ENCODE data around the gene DDX47. TPM values are rescaled to one million over a fixed set of nuclear protein-coding genes. Genes with fewer than 3 reads are reported as not detected.
"Not testable (repeated sequence)": the region's sequence is repeated elsewhere in the genome, so short reads cannot be mapped to it uniquely, and the experiment has no call there.

Gene DDX47
- total RNA-seq, 1 experiment from 2014 or later, result 115 TPM

- DNase-seq (ENCODE audit: low read depth, low spot score), result no peak
- TF ChIP-seq REST (IDR thresholded peaks at IDR 0.05; ENCODE audit: insufficient read depth in 1 of 2, low read depth in 2 of 2, low read length in 1 of 2) (no peak), CTCF (IDR thresholded peaks at IDR 0.05) (no peak), SIN3A (IDR thresholded peaks at IDR 0.05; ENCODE audit: borderline replicate concordance, insufficient read depth, low read depth, low read length) (no peak), POLR2AphosphoS5 (IDR thresholded peaks at IDR 0.05; ENCODE audit: low read depth, low read length) (peak; percentile 77; the same call in 1 of the 2 replicates), TCF7L2 (IDR thresholded peaks at IDR 0.05; ENCODE audit: low read depth, low read length) (peak; percentile 87)
- ATAC-seq, result peak; percentile 95
- no peaks in the 10 kb centered on the region for H3K9me3 ChIP-seq (ENCODE audit: control insufficient read depth, insufficient read depth, low read depth, low read length)
- no TSS peak for BruUV-seq (replicated peaks)
- ChIA-PET POLR2A (interaction anchor here (0.5 kb wide), 1 partner anchor 78 kb away, joined by 5 read pairs; no protein-coding TSS in a partner anchor), CTCF (no interaction called here)
- H3K27ac ChIP-seq (ENCODE audit: low read length), result peak overlapping the region; percentile 99
- no peak overlapping the region; a peak in 1 of 4 replicates for H3K4me3 ChIP-seq (ENCODE audit: low read depth in 2 of 2, low read length in 2 of 2)
- H3K27me3 ChIP-seq (ENCODE audit: control insufficient read depth, insufficient read depth, low read length), result no peaks in the 10 kb centered on the region
- in situ Hi-C loops (cut with HindIII; ENCODE audit: low pct_unique_long_range_greater_than_20kb, low sequenced_read_pairs), result no loop called here
- intact Hi-C loops (cut with micrococcal nuclease; ENCODE audit: unreplicated experiment), result loop anchor here (5.0 to 10.0 kb wide), 2 partner anchors 72 to 165 kb away; partner anchors contain the start of gene GPRC5A
- peaks cover 84% of the 10 kb centered on the region for H3K4me1 ChIP-seq (ENCODE audit: control insufficient read depth, insufficient read depth, low read length)
- peaks cover 39% of the 10 kb centered on the region for H3K36me3 ChIP-seq (ENCODE audit: control insufficient read depth, insufficient read depth, low read length)
Observed at GRCh38 chr12:12819752-12820311, 6.7 kb downstream of the DDX47 start.

- peak overlapping the region; percentile 99 for H3K27ac ChIP-seq (ENCODE audit: low read length)
- H3K36me3 ChIP-seq (ENCODE audit: control insufficient read depth, insufficient read depth, low read length), result peaks cover 42% of the 10 kb centered on the region
- CTCF ChIA-PET; H3K4me3 ChIP-seq (ENCODE audit: low read depth in 2 of 2, low read length in 2 of 2); POLR2A ChIA-PET; ATAC-seq; DNase-seq (ENCODE audit: low read depth, low spot score); H3K27me3 ChIP-seq (ENCODE audit: control insufficient read depth, insufficient read depth, low read length); in situ Hi-C loops (cut with HindIII; ENCODE audit: low pct_unique_long_range_greater_than_20kb, low sequenced_read_pairs); BruUV-seq (replicated peaks); H3K9me3 ChIP-seq (ENCODE audit: control insufficient read depth, insufficient read depth, low read depth, low read length); intact Hi-C loops (cut with micrococcal nuclease; ENCODE audit: unreplicated experiment): not testable (repeated sequence)
- peaks cover 81% of the 10 kb centered on the region for H3K4me1 ChIP-seq (ENCODE audit: control insufficient read depth, insufficient read depth, low read length)
Observed at GRCh38 chr12:12820376-12820775, 7.2 kb downstream of the DDX47 start.

GRCh38 chr12:12821975-12822374 is 8.8 kb downstream of the DDX47 start:
- intact Hi-C loops (cut with micrococcal nuclease; ENCODE audit: unreplicated experiment) (no loop called here), in situ Hi-C loops (cut with HindIII; ENCODE audit: low pct_unique_long_range_greater_than_20kb, low sequenced_read_pairs) (no loop called here)
- Histone ChIP-seq H3K27me3 (ENCODE audit: control insufficient read depth, insufficient read depth, low read length) (no peaks in the 10 kb centered on the region), H3K4me1 (ENCODE audit: control insufficient read depth, insufficient read depth, low read length) (peaks cover 70% of the 10 kb centered on the region), H3K4me3 (ENCODE audit: low read depth in 2 of 2, low read length in 2 of 2) (no peak overlapping the region), H3K27ac (ENCODE audit: low read length) (peak overlapping the region; percentile 99), H3K9me3 (ENCODE audit: control insufficient read depth, insufficient read depth, low read depth, low read length) (no peaks in the 10 kb centered on the region), H3K36me3 (ENCODE audit: control insufficient read depth, insufficient read depth, low read length) (peaks cover 45% of the 10 kb centered on the region)
- ChIA-PET CTCF (no interaction called here), POLR2A (interaction anchor here (1.0 kb wide), 1 partner anchor 20 kb away, joined by 4 read pairs; no protein-coding TSS in a partner anchor)
- ATAC-seq, result no peak
- DNase-seq (ENCODE audit: low read depth, low spot score), result no peak
- TSS peak; percentile 1 for BruUV-seq (replicated peaks)
- TF ChIP-seq CTCF (IDR thresholded peaks at IDR 0.05) (no peak), SIN3A (IDR thresholded peaks at IDR 0.05; ENCODE audit: borderline replicate concordance, insufficient read depth, low read depth, low read length) (no peak), REST (IDR thresholded peaks at IDR 0.05; ENCODE audit: insufficient read depth in 1 of 2, low read depth in 2 of 2, low read length in 1 of 2) (no peak), POLR2AphosphoS5 (IDR thresholded peaks at IDR 0.05; ENCODE audit: low read depth, low read length) (no peak)
